Neural progenitor cell (in vitro differentiated cells): Measurements from ENCODE around the gene STK25.

Experiments used
- CTCF ChIP-seq: fragments of 200-600 bp; sonication (generic); IDR thresholded peaks from 2 replicates; pipeline ENCODE4 v1.5.1; 2017; ENCODE audit warnings: antibody characterized with exemption, mild to moderate bottlenecking
- EZH2phosphoT487 ChIP-seq: fragments of 200-600 bp; sonication (generic); IDR thresholded peaks from 2 replicates; pipeline ENCODE4 v1.6.1; 2017; ENCODE audit warnings: antibody characterized with exemption

GRCh38 chr2:241475267-241475666 lies 33.1 kb downstream of the STK25 start:
- TF ChIP-seq CTCF = no peak
- no peak for TF ChIP-seq EZH2phosphoT487
